ENCODE measurements around the gene JARID2.

The JARID2 gene

DNA sequence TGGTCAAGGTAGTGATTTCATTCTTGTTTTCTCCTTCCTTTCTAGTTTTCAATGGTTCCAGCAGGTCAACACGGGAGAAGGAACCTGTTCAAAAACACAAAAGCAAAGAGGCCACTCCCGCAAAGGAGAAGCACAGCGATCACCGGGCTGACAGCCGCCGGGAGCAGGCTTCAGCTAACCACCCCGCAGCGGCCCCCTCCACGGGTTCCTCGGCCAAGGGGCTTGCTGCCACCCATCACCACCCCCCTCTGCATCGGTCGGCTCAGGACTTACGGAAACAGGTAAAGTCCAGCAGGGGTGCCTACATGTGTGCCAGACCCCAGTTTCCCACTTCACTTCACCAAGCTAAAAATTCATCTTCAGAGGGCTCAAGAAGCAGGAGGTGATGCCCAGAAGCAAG is 241.4 kb downstream of the JARID2 start:
- Mint-ChIP-seq H3K4me1 (ENCODE audit: low read depth in 2 of 2) (peaks cover 16 to 32% of the 10 kb centered on the region in 2 donors), H3K9me3 (no peaks in the 10 kb centered on the region), H3K4me3 (no peak overlapping the region), H3K27ac (no peak overlapping the region), H3K36me3 (ENCODE audit: insufficient read depth) (peaks cover 26% of the 10 kb centered on the region), H3K27me3 (no peaks in the 10 kb centered on the region)
- no peak for ATAC-seq (replicated peaks)
- DNase-seq: no peak

DNA sequence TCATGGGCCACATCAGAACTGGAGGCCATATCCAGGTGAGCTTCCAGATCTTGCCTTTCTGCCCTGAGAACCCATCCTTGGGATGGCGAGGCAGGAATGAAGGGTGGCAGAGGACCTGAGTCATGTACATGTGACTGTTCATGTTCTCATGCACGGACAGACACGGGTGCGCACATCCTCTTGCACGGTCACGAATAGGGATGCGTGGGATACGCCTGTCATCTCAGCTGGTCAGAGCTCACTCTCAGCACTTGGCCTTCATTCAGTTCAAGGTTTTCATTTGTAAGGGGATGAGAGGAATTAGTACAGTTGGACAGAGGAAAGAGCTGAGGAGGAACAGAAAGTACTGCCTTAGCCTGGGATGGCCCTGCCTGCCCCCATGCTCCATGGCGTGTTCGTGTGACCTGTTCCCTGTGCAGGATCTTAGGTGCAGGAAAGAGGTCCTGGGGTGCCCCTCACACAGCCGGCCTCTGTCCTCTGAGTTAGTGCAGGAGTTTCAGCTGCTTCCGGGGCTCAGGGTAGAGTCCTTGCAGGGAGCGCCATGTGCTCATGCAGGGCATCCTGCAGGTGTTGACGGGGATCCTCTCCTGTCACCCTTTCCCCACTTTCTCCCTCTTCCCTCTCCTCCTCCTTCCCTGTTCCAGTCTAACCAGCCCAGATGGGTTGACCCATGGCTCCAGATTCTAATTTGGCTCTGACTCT is 243.5 kb downstream of the JARID2 start:
- no peaks in the 10 kb centered on the region for H3K9me3 Mint-ChIP-seq
- peak overlapping the region; percentile 55 to 68 for H3K27ac Mint-ChIP-seq
- H3K4me1 Mint-ChIP-seq (ENCODE audit: low read depth in 2 of 2): peaks cover 15 to 33% of the 10 kb centered on the region in 2 donors
- no peak for ATAC-seq (replicated peaks)
- no peak overlapping the region for H3K4me3 Mint-ChIP-seq
- no peak for DNase-seq
- peaks cover 37% of the 10 kb centered on the region for H3K36me3 Mint-ChIP-seq (ENCODE audit: insufficient read depth)
- no peaks in the 10 kb centered on the region for H3K27me3 Mint-ChIP-seq

DNA sequence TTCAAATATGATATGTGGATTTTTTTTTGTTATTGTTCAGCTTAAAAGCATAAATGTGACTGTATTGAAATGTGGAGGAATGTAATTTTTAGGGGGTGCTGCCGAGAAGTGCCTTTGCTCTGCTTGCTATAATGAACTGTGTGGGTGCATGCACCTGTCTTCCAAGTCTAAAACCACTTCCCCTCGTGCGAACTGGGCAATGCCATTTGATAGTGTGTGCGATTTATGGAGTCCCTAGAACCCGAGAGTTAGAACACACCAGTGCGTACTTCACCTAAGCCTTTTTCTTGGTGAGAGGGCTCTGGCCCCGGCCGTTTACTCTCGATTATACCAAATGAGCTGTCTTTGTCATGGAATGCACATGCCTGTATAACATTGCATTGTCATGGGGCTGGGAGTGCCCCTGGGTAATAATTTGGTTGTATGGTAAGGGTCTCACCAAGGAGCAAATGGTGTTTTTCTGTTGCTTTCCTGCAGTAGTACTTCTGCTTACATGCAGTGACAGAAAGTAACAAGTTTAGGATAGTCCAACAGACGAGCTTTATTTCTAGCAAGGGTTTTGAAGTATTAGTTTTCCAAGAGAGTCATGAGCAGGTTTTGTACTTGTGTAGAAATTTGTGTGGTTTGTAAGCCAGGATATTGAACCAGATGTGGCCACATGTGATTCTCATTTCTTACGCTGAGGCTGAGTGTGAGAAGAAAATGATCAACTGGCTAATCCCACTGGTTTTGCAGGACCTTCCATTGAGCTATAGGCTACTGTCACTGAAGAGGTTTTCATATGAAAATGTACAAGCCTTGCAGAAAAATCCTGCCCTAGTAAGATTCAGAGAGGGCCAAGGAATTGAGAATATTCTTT is 244.6 kb downstream of the JARID2 start:
- H3K36me3 Mint-ChIP-seq (ENCODE audit: insufficient read depth): peaks cover 48% of the 10 kb centered on the region
- peaks cover 13 to 30% of the 10 kb centered on the region in 2 donors for H3K4me1 Mint-ChIP-seq (ENCODE audit: low read depth in 2 of 2)
- H3K9me3 Mint-ChIP-seq: no peaks in the 10 kb centered on the region
- DNase-seq (no peak), ATAC-seq (replicated peaks) (no peak)
- peak overlapping the region; percentile 55 to 68 for H3K27ac Mint-ChIP-seq
- no peak overlapping the region for H3K4me3 Mint-ChIP-seq
- H3K27me3 Mint-ChIP-seq: no peaks in the 10 kb centered on the region

DNA sequence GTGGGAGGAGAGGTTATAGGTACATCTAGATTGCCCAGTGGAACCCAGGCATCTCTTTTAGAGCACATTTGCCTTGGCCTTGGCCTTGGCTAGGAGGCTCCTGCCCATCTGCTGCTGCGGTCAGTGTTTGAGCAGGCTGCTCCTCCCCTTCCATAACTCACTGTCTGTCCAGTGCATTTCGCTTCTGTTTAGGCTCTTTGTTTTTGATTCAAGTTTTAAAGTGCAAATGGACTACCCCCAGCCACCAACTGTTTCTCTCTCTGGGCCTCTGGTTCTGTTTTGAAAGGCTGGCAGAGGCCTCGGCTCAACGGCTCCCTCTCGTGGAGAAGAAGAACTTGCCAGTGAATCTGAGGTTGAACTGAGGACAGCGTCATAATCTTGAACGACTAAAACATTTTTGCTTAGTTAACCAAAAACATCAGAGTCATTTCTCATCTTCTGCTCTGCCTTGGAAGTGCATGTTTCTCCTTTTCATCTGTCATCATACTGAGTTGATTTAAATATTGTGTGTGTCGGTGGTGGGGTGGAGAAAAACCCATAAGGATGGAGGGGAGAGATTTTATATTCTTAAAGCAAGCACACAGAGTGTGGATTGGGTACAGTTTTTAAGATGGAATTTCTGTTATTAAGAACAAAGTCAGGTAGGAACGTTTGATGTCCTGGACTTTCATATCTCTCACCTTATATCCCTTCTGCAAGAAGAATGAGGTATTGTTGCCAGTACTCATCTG is 245.6 kb downstream of the JARID2 start:
- Mint-ChIP-seq H3K9me3 (no peaks in the 10 kb centered on the region), H3K4me1 (ENCODE audit: low read depth in 2 of 2) (peaks cover 13 to 29% of the 10 kb centered on the region in 2 donors), H3K27ac (peak overlapping the region in 1 of 2 donors; percentile 52), H3K4me3 (no peak overlapping the region), H3K27me3 (no peaks in the 10 kb centered on the region), H3K36me3 (ENCODE audit: insufficient read depth) (peaks cover 55% of the 10 kb centered on the region)
- peak; percentile 78 for ATAC-seq (replicated peaks)
- DNase-seq: peak; percentile 52 to 68 (median 56)

DNA sequence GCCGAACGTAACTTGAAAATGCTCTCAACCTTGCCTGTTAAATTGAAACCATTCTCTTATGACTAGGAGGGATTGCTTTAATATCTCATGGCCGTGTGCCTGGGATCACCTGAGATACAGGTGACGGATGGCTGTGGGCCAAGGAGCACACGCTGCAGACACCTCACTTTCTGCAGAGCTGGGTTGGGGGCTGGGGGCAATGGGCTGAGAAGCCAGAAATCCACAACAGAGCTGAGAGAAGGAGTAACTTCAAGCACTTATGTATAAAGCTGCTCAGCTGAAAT is 246.1 kb downstream of the JARID2 start:
- H3K4me1 Mint-ChIP-seq (ENCODE audit: low read depth in 2 of 2): peaks cover 13 to 25% of the 10 kb centered on the region in 2 donors
- no peaks in the 10 kb centered on the region for H3K9me3 Mint-ChIP-seq
- H3K36me3 Mint-ChIP-seq (ENCODE audit: insufficient read depth): peaks cover 54% of the 10 kb centered on the region
- no peak overlapping the region for H3K4me3 Mint-ChIP-seq
- no peak overlapping the region for H3K27ac Mint-ChIP-seq
- DNase-seq (no peak), ATAC-seq (replicated peaks) (no peak)
- no peaks in the 10 kb centered on the region for H3K27me3 Mint-ChIP-seq

DNA sequence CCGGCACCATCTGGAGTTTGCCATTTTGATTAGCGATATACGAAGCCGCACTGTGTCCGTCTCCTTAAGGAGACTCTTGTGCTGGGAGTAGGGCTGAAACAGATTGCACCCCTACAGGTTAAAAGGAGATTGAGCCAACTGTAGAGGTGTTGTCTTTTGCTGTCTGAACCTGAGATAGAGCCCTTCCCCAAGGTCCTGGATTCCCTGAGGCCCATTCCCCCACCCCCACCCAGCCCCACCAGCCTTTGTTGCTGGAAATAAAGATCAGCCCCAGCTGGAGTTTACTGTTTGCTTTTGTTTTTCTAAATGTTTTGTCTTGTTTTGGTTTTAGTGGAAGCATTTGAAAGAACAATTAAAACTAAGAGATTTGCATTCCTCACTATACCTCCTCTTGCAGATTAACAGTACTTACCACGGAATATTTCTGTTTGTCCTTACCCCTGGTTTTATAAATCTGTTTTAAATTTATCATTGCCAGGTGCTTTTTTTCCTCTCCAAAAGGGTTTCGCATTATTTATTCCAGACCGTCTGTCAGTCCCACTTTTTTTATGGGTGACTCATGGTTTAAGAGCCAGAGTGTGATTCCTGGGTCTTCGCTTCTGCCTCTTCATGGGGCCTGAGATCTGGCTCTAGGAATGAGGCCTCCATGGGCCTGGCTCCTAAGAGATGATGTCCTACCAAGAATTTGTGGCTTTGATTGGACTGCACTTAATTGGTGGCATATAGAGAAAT is 247.7 kb downstream of the JARID2 start:
- peaks cover 58% of the 10 kb centered on the region for H3K36me3 Mint-ChIP-seq (ENCODE audit: insufficient read depth)
- ATAC-seq (replicated peaks): no peak

DNA sequence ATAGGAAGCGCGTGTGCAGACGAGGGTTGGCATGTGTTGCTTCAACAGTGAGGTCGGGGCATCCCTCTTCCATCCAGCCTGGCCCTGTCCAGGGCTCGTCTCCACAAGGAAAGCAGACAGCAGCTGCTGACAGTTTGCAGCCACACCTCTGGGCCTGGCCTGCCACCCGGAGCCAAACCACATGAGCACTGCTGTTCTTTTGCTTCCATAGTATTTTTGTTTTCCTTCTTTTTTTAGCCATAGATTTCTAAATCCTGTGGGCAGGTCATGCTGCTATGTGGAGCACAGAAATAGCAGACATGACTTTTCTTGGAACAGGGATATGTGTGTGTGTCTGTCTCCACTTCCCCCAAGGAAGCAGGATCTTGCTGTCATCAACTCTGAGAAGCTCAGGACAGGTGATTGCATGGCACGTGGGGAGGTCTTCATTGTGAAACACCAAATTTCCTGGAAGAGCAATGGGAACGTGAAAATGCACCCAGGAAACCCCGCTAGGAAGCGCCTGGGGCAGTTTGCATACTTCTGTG is 249.6 kb downstream of the JARID2 start:
- H3K9me3 Mint-ChIP-seq: no peaks in the 10 kb centered on the region
- peaks cover 12% of the 10 kb centered on the region in 2 donors for H3K4me1 Mint-ChIP-seq (ENCODE audit: low read depth in 2 of 2)
- H3K4me3 Mint-ChIP-seq: no peak overlapping the region
- ATAC-seq (replicated peaks) (no peak), DNase-seq (no peak)
- no peaks in the 10 kb centered on the region for H3K27me3 Mint-ChIP-seq
- H3K36me3 Mint-ChIP-seq (ENCODE audit: insufficient read depth): peaks cover 62% of the 10 kb centered on the region
- H3K27ac Mint-ChIP-seq: peak overlapping the region in 1 of 2 donors; percentile 62

More for the DNA sequence above, 247.7 kb downstream of the JARID2 start:
- Mint-ChIP-seq H3K4me3 (no peak overlapping the region), H3K27ac (peak overlapping the region; percentile 46 to 84), H3K9me3 (no peaks in the 10 kb centered on the region), H3K4me1 (ENCODE audit: low read depth in 2 of 2) (peaks cover 17 to 25% of the 10 kb centered on the region in 2 donors), H3K27me3 (no peaks in the 10 kb centered on the region)
- no peak for DNase-seq

DNA sequence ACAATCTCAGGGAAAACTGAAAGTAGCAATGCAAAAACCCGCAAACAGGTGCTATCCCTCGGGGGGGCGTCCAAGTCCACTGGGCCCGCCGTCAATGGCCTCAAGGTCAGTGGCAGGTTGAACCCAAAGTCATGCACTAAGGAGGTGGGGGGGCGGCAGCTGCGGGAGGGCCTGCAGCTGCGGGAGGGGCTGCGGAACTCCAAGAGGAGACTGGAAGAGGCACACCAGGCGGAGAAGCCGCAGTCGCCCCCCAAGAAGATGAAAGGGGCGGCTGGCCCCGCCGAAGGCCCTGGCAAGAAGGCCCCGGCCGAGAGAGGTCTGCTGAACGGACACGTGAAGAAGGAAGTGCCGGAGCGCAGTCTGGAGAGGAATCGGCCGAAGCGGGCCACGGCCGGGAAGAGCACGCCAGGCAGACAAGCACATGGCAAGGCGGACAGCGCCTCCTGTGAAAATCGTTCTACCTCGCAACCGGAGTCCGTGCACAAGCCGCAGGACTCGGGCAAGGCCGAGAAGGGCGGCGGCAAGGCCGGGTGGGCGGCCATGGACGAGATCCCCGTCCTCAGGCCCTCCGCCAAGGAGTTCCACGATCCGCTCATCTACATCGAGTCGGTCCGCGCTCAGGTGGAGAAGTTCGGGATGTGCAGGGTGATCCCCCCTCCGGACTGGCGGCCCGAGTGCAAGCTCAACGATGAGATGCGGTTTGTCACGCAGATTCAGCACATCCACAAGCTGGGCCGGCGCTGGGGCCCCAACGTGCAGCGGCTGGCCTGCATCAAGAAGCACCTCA is 250.7 kb downstream of the JARID2 start:
- Mint-ChIP-seq H3K36me3 (ENCODE audit: insufficient read depth) (peaks cover 73% of the 10 kb centered on the region), H3K9me3 (no peaks in the 10 kb centered on the region), H3K4me3 (no peak overlapping the region), H3K27me3 (no peaks in the 10 kb centered on the region), H3K4me1 (ENCODE audit: low read depth in 2 of 2) (peaks cover 4 to 9% of the 10 kb centered on the region in 2 donors), H3K27ac (peak overlapping the region in 1 of 2 donors; percentile 62)
- ATAC-seq (replicated peaks) (no peak), DNase-seq (no peak)

DNA sequence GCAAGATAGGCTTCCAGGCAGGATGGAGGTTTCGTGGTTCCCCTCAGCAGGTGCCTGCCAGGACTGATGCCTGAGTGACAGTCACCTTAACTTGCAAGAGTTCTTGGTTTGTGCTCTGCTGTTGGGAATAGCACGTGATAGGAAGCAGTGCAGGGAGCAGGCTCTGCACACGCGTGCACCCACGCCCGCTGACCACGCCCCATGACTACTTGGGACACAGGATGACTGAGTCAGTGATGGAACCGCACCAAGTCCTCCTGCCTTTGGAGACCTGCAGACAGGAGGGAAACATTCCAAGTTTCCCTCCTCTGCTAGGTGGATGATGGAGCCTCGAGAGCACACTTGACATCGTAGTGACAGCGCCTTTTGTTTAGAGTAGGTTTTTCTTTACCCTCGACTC is 252.8 kb downstream of the JARID2 start:
- ATAC-seq (replicated peaks) (no peak), DNase-seq (no peak)
- H3K27me3 Mint-ChIP-seq: no peaks in the 10 kb centered on the region
- peaks cover 2 to 6% of the 10 kb centered on the region in 2 donors for H3K4me1 Mint-ChIP-seq (ENCODE audit: low read depth in 2 of 2)
- peak overlapping the region in 1 of 2 donors; percentile 53 for H3K27ac Mint-ChIP-seq
- no peak overlapping the region for H3K4me3 Mint-ChIP-seq
- no peaks in the 10 kb centered on the region for H3K9me3 Mint-ChIP-seq
- peaks cover 75% of the 10 kb centered on the region for H3K36me3 Mint-ChIP-seq (ENCODE audit: insufficient read depth)

DNA sequence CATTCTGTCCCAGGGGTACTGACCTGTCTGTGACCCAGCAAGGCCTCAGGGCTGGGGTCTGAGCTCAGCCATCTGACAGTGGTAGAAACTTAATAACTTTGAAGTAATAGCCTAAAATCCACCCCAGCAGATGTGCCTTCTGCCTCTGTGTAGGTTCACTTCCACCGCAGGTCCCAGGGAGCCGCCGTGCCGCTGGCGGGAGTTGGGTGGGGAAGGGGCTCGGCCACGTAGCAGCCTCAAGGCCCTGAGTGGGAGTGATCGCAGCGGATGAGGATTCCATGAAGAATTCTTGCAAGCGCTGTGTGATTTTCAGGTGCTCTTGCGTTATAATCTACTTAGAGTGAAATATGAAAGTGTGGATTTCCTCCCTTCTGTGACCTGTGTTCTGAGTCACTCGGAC is 253.3 kb downstream of the JARID2 start:
- H3K27ac Mint-ChIP-seq: no peak overlapping the region
- no peaks in the 10 kb centered on the region for H3K9me3 Mint-ChIP-seq
- ATAC-seq (replicated peaks): no peak
- H3K4me1 Mint-ChIP-seq (ENCODE audit: low read depth in 2 of 2): peaks cover 2 to 7% of the 10 kb centered on the region in 2 donors
- H3K4me3 Mint-ChIP-seq: no peak overlapping the region
- H3K36me3 Mint-ChIP-seq (ENCODE audit: insufficient read depth): peaks cover 73% of the 10 kb centered on the region
- no peaks in the 10 kb centered on the region for H3K27me3 Mint-ChIP-seq
- DNase-seq: no peak

DNA sequence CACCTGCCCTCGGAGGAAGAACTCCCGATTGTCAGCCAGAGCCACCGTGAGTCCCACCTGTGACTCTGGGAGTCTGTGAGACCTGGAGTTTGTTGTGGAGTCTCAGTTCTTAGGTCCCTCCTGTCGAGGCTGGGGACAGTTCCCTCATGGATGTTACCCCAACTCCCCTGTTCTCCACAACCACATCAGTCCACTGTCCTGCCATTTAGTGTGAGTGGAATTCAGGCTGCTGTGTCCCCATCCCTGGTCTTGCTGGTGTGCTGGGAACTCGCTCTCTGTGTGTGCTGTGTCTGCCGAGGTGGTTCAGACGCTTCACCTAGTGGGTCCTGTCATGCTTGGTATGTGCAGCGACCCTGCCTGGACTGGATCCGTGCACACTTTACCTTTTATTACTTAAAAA is 253.7 kb downstream of the JARID2 start:
- no peaks in the 10 kb centered on the region for H3K9me3 Mint-ChIP-seq
- peaks cover 73% of the 10 kb centered on the region for H3K36me3 Mint-ChIP-seq (ENCODE audit: insufficient read depth)
- H3K4me3 Mint-ChIP-seq: no peak overlapping the region
- DNase-seq (no peak), ATAC-seq (replicated peaks) (no peak)
- H3K27me3 Mint-ChIP-seq: no peaks in the 10 kb centered on the region
- peaks cover 0 to 9% of the 10 kb centered on the region in 2 donors for H3K4me1 Mint-ChIP-seq (ENCODE audit: low read depth in 2 of 2)
- no peak overlapping the region for H3K27ac Mint-ChIP-seq

DNA sequence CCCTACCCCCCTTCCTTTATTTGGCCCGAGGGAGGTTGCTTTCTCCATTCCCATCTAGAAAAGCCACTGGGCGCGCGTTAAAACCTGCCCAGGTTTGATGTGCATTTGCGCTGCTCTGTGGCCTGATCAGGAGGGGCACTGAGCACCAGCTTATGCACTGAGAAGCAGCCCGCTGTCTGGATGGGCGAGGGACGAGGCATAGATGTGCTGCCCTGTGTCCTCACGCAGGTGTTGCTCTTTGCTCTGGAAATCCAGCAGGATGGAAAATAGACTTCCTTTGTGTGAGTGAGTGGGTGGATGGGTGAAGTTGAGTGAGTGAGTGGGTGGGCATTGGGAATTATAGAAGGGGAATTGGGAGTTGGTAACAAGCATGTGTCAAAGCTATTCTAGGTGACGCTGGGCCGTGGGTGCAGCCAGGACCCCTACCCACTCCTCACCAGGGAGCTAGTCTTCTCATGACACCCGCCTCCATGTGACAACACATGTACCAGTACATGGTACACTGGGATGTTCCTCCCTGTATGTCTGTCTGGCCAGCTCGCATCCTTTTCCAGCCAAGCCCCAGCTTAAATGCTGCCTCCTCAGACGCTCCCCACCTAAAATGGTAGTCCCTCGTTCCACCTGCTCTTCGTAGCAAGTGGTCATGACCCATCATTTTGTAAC is 254.3 kb downstream of the JARID2 start:
- no peaks in the 10 kb centered on the region for H3K9me3 Mint-ChIP-seq
- DNase-seq (no peak), ATAC-seq (replicated peaks) (no peak)
- no peak overlapping the region for H3K4me3 Mint-ChIP-seq
- H3K27me3 Mint-ChIP-seq: no peaks in the 10 kb centered on the region
- H3K27ac Mint-ChIP-seq: peak overlapping the region; percentile 9 to 68
- peaks cover 68% of the 10 kb centered on the region for H3K36me3 Mint-ChIP-seq (ENCODE audit: insufficient read depth)
- peaks cover 4 to 11% of the 10 kb centered on the region in 2 donors for H3K4me1 Mint-ChIP-seq (ENCODE audit: low read depth in 2 of 2)
